ENCODE data around the gene DAB2IP. TPM values are rescaled to one million over a fixed set of nuclear protein-coding genes. Genes with fewer than 3 reads are reported as not detected.

Gene DAB2IP
- total and polyA plus RNA-seq, 2 donors = 16.8 to 42.3 TPM

DNA sequence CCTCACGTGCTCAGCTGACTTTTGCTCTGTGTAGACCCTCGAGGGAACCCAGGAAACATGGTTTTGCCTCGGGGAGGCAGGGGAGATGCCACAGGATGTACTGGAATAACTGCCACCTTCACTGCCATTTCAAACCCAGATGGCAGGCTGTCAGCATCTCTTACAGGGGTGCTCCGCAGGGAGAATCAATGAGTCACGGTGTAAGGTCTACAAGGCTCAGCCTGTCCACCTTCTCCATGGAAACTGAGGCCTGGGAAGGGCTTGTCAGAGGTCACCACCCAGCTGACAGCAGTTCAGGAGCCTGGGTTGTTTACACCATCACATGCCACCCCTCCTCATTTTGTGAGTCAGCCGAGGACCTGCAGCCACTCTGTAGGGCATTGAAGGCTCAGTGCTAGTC, 30.8 kb downstream of the DAB2IP start:
- Histone ChIP-seq H3K4me3 (ENCODE audit: low read depth, low read length) (no peak overlapping the region), H3K36me3 (ENCODE audit: insufficient read depth) (no peaks in the 10 kb centered on the region), H3K4me1 (ENCODE audit: insufficient read depth) (no peaks in the 10 kb centered on the region), H3K27ac (ENCODE audit: low read depth) (no peak overlapping the region)
- DNase-seq (ENCODE audit: extremely low spot score) = no peak
- WGBS = 72% methylated on average over 6 of the region's 6 CpGs

DNA sequence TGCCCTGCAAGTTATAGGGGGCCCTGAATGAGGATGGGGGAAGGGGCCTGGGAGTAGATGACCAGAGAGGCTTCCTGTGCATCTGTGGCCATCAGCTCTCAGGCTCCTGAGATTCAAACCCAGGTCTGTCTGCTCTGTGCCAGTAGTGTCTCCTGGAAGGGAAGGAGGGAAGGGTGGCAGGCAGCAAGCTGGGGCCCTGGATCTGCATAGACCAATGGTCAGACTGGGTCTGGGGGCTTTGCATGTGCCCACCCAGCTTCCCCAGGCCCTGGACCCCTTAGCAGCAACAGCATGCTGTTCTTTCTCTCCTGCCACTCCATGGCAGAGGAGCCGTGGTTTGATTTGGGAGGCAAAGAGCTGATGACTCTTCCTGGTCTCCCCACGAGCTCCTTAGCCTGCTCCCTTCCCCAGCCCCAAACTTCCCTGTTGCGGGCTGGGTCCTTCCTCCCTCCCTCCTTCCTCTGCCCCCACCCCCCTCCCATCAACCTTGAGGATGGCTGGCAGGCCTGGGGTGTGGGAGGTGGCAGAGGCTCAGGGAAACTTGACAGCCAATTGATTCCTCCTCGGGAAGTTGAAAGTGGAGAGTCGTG, 31.6 kb downstream of the DAB2IP start:
- no peak for DNase-seq (ENCODE audit: extremely low spot score)
- no peaks in the 10 kb centered on the region for H3K4me1 ChIP-seq (ENCODE audit: insufficient read depth)
- 76% methylated on average over 5 of the region's 5 CpGs for WGBS
- no peak overlapping the region for H3K27ac ChIP-seq (ENCODE audit: low read depth)
- H3K4me3 ChIP-seq (ENCODE audit: low read depth, low read length) = no peak overlapping the region
- H3K36me3 ChIP-seq (ENCODE audit: insufficient read depth) = no peaks in the 10 kb centered on the region

DNA sequence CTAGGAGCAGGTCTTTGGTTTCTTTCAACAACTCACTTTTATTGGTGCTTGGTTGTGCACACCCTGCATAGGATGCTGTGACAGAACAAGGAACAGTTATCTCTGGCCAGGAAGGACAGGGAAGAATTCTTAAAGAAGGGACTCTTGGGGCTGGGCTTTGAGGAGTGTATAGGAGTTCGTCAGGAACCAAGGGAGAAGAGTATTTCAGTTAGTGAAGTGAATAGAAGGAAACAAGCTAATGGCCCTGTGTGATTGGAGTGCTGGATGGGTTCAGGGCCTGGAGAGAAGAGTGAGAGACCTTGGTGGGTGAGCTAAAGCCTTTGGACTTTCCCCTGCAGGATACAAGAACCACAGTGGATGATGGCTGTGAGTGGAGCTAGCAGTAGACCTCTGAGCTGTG, 32.2 kb downstream of the DAB2IP start:
- no peak for DNase-seq (ENCODE audit: extremely low spot score)
- no peaks in the 10 kb centered on the region for H3K4me1 ChIP-seq (ENCODE audit: insufficient read depth)
- H3K27ac ChIP-seq (ENCODE audit: low read depth) = no peak overlapping the region
- H3K4me3 ChIP-seq (ENCODE audit: low read depth, low read length) = no peak overlapping the region
- 98% methylated on average over 1 of the region's 1 CpG for WGBS
- H3K36me3 ChIP-seq (ENCODE audit: insufficient read depth) = no peaks in the 10 kb centered on the region

DNA sequence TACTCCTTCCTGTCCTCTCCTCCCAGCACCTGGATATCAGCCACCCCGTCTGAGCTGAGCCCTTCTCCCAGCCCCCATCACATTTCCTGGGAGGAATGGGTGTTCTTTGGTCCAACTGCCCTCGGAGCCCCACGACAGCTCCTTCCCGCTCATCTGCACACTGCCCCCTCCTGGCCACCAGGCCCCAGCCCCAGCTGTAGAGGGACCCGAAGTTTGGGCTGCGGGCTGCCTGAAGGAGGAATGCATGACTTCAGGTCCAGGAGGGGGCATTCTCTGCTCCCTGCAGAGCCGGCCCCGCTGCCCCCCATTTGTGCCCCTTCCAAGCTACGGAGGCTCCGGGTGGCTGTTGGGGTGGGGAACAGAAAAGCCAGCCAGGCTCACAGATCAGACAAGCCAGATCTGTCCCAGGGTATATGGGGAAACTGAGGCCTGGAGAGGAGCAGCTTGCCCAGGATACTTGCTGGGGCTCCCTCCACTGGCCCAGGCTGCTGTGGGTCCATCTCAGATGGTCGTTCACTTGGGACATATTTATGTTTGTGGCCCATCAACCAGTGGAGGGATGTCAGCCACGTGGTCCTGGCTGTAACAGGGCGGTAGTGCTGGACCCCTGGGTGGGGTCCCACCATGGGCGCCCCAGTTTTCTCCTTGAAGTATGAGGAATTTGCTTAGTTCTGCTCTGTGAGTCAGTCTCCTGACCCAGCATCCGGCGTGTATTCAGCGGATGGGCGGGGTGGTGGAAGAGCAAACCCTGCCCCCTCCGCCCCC, 33.1 kb downstream of the DAB2IP start:
- 66% methylated on average over 19 of the region's 19 CpGs for WGBS
- H3K4me3 ChIP-seq (ENCODE audit: low read depth, low read length) = no peak overlapping the region
- no peak for DNase-seq (ENCODE audit: extremely low spot score)
- no peaks in the 10 kb centered on the region for H3K4me1 ChIP-seq (ENCODE audit: insufficient read depth)
- H3K27ac ChIP-seq (ENCODE audit: low read depth) = no peak overlapping the region
- no peaks in the 10 kb centered on the region for H3K36me3 ChIP-seq (ENCODE audit: insufficient read depth)

DNA sequence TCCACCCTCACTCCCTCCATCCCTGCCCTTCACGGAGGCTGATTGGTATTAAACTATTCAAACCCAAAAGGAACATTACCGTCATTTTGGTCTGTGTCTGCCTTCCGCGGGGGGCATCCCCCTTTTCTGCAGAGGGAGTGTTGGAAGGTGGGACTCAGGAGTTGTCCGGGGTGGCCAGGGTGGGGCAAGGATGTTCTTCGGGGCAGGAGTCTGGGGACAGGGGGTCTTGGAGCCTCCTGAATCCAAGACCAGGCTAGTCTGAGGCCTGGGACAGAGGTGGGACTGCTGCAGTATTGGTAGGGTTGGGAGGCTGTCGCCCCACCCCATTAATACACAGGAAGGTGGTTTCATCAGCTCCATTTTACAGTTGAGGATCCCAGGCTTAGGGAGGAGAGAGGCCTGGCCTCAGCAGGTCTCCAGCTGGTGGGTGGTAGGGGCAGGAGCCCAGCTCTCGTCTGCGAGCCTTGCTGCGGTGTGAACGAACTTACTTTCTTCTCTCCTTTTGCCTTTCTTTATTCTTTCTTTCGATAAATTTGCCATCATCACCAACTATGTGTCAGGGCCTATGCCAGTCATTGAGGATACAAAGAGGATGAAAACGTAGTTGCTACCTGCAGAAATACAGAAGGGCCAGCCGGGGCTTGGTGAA, 33.8 kb downstream of the DAB2IP start:
- Histone ChIP-seq H3K27ac (ENCODE audit: low read depth) (no peak overlapping the region), H3K4me3 (ENCODE audit: low read depth, low read length) (no peak overlapping the region), H3K4me1 (ENCODE audit: insufficient read depth) (no peaks in the 10 kb centered on the region), H3K36me3 (ENCODE audit: insufficient read depth) (no peaks in the 10 kb centered on the region)
- DNase-seq (ENCODE audit: extremely low spot score) = no peak
- WGBS = 89% methylated on average over 14 of the region's 14 CpGs

DNA sequence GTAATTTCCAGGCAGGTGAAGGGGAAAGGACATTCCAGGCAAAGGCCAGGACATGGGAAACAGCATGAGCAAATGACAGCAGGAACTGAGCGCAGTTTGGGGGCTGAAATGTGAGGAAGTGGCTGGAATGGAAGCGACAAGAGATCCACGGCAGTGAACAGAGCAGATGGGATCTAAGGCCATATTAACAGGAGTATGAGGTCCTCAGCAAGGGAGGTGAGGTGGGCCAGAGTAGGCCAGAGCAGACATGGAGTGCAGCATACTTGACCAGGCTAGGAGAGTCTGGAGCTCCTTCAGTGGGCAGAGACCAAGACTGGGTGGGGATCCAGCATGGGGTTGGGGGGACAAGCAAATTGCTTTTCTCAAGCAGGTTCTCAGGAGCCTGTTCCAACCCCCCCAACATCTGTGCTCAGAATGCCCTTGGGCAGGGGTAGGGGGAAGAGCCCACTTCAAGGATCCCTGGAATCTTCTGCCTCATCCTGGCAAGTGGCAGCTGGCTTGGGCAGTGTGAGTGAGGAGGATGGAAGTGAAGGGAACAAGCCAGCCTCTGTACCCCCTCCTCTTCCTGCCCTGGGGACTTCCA, 34.5 kb downstream of the DAB2IP start:
- no peak for DNase-seq (ENCODE audit: extremely low spot score)
- Histone ChIP-seq H3K4me3 (ENCODE audit: low read depth, low read length) (no peak overlapping the region), H3K36me3 (ENCODE audit: insufficient read depth) (no peaks in the 10 kb centered on the region), H3K27ac (ENCODE audit: low read depth) (no peak overlapping the region), H3K4me1 (ENCODE audit: insufficient read depth) (no peaks in the 10 kb centered on the region)
- WGBS = 98% methylated on average over 3 of the region's 3 CpGs

DNA sequence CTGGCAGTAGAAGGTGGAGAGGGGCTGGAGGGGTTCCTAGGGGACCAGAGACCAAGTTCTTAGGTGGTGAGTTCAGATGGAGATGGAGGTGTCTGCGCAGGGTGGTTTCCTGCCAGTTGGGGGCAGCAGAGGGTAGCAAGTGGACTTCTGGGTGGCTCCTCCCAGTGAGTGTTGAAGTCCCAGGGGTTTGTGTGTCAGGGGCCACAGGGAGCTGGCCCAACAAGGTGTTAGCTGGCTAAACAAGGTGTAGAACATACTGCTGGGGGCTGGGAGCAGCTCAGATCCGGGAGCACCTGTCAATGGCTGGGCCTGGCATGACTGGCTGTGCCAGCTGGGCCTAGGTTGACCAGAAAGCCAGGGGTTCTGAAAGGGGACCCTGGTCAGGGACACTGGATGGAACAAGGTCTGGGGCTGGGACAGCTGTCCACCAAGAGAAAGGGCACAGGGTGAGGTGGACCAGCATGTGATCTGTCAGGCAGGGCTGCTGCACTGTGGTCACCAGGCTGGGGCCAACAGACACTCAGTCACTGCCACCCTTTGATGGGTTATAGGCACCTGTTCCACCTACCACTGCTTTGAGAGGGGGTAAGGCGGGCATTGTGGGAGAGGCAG, 35.6 kb downstream of the DAB2IP start:
- H3K4me1 ChIP-seq (ENCODE audit: insufficient read depth) = no peaks in the 10 kb centered on the region
- no peaks in the 10 kb centered on the region for H3K36me3 ChIP-seq (ENCODE audit: insufficient read depth)
- no peak overlapping the region for H3K4me3 ChIP-seq (ENCODE audit: low read depth, low read length)
- DNase-seq (ENCODE audit: extremely low spot score) = no peak
- 69% methylated on average over 3 of the region's 3 CpGs for WGBS
- H3K27ac ChIP-seq (ENCODE audit: low read depth) = no peak overlapping the region

DNA sequence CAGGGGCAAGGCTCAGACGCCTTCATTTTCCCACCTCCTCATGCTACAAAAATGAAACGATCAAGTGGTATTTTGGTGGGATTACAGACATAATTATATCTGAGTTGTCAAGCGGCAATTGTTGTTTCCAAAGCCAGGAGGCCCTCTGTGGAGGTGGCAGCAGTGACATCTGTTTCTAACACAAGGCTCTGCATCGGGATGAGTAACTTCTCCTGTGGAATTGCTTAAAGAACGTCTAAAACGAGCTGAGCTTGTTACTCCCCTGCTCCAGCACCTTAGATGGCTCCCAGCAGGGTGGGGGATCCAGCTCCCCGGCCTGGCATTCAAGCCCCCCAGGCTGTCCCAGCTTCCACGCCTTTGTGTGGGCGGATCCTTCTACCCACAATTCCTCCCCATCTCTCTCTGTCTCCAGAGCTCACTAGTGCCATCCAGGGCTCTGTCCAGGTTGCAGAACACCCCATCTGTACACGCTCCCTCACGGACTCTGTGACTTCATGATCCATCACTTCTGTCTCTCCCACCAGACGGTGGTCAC, 36.8 kb downstream of the DAB2IP start:
- H3K36me3 ChIP-seq (ENCODE audit: insufficient read depth) = no peaks in the 10 kb centered on the region
- no peak overlapping the region for H3K27ac ChIP-seq (ENCODE audit: low read depth)
- WGBS = 80% methylated on average over 12 of the region's 12 CpGs
- no peak for DNase-seq (ENCODE audit: extremely low spot score)
- no peaks in the 10 kb centered on the region for H3K4me1 ChIP-seq (ENCODE audit: insufficient read depth)
- no peak overlapping the region for H3K4me3 ChIP-seq (ENCODE audit: low read depth, low read length)

DNA sequence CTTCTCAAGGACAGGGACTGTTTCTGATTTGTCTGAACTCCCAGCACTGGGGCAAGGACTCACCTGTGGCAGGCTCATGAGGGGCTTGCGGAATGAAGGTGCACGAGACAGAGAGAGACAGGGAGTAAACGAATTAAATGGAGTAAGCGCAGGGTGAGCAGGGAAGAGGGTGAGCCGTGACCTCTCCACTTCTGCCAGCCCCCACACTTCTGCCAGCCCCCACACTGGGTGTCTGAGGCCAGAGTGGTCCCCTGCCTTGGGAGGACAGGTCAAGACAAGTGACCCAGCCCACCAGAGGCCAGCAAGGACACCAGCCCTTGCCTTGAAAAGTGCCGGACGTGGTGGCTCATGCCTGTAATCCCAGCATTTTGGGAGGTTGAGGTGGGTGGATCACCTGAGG, 37.2 kb downstream of the DAB2IP start:
- no peaks in the 10 kb centered on the region for H3K36me3 ChIP-seq (ENCODE audit: insufficient read depth)
- no peak overlapping the region for H3K4me3 ChIP-seq (ENCODE audit: low read depth, low read length)
- H3K4me1 ChIP-seq (ENCODE audit: insufficient read depth) = no peaks in the 10 kb centered on the region
- H3K27ac ChIP-seq (ENCODE audit: low read depth) = no peak overlapping the region
- DNase-seq (ENCODE audit: extremely low spot score) = no peak
- 96% methylated on average over 7 of the region's 7 CpGs for WGBS

DNA sequence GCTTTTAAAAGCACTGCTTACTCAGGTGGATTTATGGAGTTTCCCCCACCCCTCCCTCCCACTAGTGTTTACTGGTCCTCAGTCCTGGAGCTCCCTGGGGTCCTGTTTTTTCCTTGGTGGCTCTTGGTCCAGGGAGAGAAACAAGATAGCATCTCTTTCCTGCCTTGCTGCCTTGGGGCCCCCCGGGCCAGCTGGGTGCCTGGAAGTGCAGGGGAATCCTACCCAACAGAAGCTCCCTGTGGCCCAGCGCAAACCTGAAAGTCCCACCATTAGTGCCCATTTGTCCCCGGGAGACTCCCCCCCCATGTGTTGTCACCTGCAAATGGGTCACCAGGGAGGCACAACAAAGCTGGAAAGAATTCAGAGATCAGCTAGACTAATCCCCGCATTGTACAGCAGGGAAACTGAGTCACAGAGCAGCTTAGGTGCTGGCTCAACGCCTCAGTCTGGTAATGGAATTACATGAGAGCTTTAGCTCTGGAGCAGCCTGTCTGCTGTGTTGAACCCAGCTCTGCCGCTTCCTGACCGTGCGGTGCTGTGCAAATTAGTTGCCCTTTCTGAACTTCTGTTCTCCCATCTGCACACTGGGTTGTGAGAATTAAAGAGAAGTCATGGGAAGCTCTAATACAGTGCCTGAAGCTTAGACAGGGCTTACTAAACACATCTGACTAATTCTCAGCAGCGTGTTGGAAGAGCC, 38.2 kb downstream of the DAB2IP start:
- WGBS = 89% methylated on average over 9 of the region's 9 CpGs
- Histone ChIP-seq H3K36me3 (ENCODE audit: insufficient read depth) (no peaks in the 10 kb centered on the region), H3K4me3 (ENCODE audit: low read depth, low read length) (no peak overlapping the region), H3K27ac (ENCODE audit: low read depth) (no peak overlapping the region), H3K4me1 (ENCODE audit: insufficient read depth) (no peaks in the 10 kb centered on the region)
- DNase-seq (ENCODE audit: extremely low spot score) = no peak

DNA sequence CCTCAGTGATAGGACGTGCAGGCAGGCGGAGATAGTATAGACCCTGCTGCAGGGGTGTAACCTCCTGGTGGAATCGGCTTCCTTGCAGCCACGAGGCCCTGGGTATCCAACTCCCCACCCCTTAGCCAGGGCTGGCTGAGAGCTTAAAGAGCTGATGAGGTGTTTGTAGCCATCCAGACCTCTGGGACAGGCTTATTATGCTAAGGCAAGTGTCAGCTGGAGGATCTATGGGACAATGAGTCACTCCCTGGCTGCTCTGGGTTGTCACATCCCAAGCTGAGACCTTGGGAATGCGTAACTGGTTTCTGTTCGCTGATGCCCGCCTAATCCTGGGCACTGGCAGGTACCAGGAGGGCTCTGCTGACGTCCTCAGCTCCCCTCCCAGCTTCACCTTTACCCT, 38.9 kb downstream of the DAB2IP start:
- H3K36me3 ChIP-seq (ENCODE audit: insufficient read depth) = no peaks in the 10 kb centered on the region
- DNase-seq (ENCODE audit: extremely low spot score) = no peak
- H3K27ac ChIP-seq (ENCODE audit: low read depth) = no peak overlapping the region
- WGBS = 82% methylated on average over 8 of the region's 8 CpGs
- no peaks in the 10 kb centered on the region for H3K4me1 ChIP-seq (ENCODE audit: insufficient read depth)
- no peak overlapping the region for H3K4me3 ChIP-seq (ENCODE audit: low read depth, low read length)

DNA sequence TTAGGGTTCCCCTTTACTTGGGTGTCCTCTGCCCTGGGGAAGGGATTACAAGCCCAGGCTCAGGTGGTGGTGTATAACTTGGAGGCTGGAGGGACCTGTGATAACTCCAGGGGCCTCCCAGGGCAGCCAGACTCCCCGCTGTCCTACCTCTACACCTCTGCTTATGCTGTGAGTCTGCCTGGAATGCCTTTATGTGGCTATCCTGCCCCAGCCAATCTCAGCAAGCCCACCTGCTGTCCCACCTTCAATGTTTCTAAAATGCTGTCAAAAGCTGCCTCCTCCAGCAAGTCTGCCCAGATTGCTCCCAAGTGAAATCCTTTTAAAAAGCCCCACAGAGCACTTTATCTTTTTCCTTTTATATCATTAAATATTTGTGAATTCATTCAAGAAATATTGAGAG, 39.3 kb downstream of the DAB2IP start:
- Histone ChIP-seq H3K4me3 (ENCODE audit: low read depth, low read length) (no peak overlapping the region), H3K27ac (ENCODE audit: low read depth) (no peak overlapping the region), H3K4me1 (ENCODE audit: insufficient read depth) (no peaks in the 10 kb centered on the region), H3K36me3 (ENCODE audit: insufficient read depth) (no peaks in the 10 kb centered on the region)
- DNase-seq (ENCODE audit: extremely low spot score) = no peak
- 98% methylated on average over 1 of the region's 1 CpG for WGBS

DNA sequence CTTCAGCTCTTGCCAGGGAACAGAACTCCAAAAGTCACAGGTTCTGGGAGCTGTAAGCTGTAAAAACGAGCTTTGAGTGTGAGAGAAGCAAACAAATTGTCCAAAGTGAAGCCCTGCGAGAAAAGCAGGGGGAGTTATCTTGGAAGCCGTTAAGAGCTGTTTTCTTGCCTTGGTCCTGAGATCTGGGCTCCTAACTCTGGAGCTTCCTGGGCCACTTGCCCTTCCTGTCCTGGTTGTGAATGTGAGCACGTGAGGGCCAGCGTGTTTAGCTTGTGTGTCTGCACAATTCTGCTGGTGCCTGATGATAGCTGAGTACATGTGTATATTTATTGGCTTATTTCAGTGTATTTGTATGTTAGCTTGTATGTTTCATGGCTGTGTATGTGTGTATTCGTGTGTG, 40.5 kb downstream of the DAB2IP start:
- Histone ChIP-seq H3K36me3 (ENCODE audit: insufficient read depth) (no peaks in the 10 kb centered on the region), H3K4me3 (ENCODE audit: low read depth, low read length) (no peak overlapping the region), H3K4me1 (ENCODE audit: insufficient read depth) (no peaks in the 10 kb centered on the region), H3K27ac (ENCODE audit: low read depth) (no peak overlapping the region)
- no peak for DNase-seq (ENCODE audit: extremely low spot score)
- 45% methylated on average over 6 of the region's 6 CpGs for WGBS

Data from urinary bladder (tissue), 4 donors.